IMR-90 (cell line): ENCODE results near the gene UCP3. TPM values are rescaled to one million over a fixed set of nuclear protein-coding genes. Genes with fewer than 3 reads are reported as not detected.

Experiments
- ATAC-seq: fragments of 200-7000 bp; cut with Tn5 transposase; 2 replicates; pipeline ENCODE4 v1.9.1; 2020; ENCODE audit warnings: low read depth, mild to moderate bottlenecking, moderate library complexity
- BruUV-seq: library from RNA; stranded (reverse); fragments of 400-500 nt; replicated peaks from 2 replicates; lab custom pipeline; 2021; lab: Mats Ljungman, UMichigan
- CTCF ChIA-PET: fragments of 300-600 bp; formaldehyde crosslinking; extraction: SDS; loops from one replicate; lab custom pipeline; 2021; ENCODE audit warnings: antibody characterized with exemption; lab: Yijun Ruan, JAX
- POLR2A ChIA-PET: fragments of 300-600 bp; sonication (Branson Sonifier 250); formaldehyde crosslinking; loops from one replicate; lab custom pipeline; 2022; ENCODE audit warnings: antibody characterized with exemption; ENCODE audit not compliant: unreplicated experiment; lab: Charles Lee
- DNase-seq: peaks from one replicate; pipeline ENCODE4 v3.0.0; 2013
- H2AFZ ChIP-seq: replicated peaks from 2 replicates; pipeline ENCODE3; 2013; ENCODE audit warnings: low read length, mild to moderate bottlenecking; ENCODE audit not compliant: poor library complexity
- H2AK5ac ChIP-seq: 2 replicates; pipeline ENCODE4 v1.6.1; 2013; ENCODE audit warnings: low read depth, low read length, inconsistent platforms
- H2AK9ac ChIP-seq: replicated peaks from 2 replicates; pipeline ENCODE3; 2013; ENCODE audit warnings: mild to moderate bottlenecking, low read depth, low read length, moderate library complexity; ENCODE audit not compliant: poor library complexity
- H2BK120ac ChIP-seq: 2 replicates; pipeline ENCODE4 v1.6.1; 2013; ENCODE audit warnings: low read depth, low read length, inconsistent platforms
- H2BK15ac ChIP-seq: 3 replicates; pipeline ENCODE4 v1.6.1; 2013; ENCODE audit warnings: low read depth, low read length, inconsistent platforms
- H2BK20ac ChIP-seq: 2 replicates; pipeline ENCODE4 v1.6.1; 2013; ENCODE audit warnings: low read depth, mild to moderate bottlenecking, inconsistent platforms, low read length, moderate library complexity
- H2BK5ac ChIP-seq: 2 replicates; pipeline ENCODE4 v1.6.1; 2013; ENCODE audit warnings: mild to moderate bottlenecking, low read depth, low read length, inconsistent platforms; ENCODE audit not compliant: poor library complexity, severe bottlenecking
- H3K14ac ChIP-seq: replicated peaks from 2 replicates; pipeline ENCODE4 v1.6.1; 2013; ENCODE audit warnings: low read depth, low read length, inconsistent platforms
- H3K18ac ChIP-seq: 2 replicates; pipeline ENCODE4 v1.6.1; 2013; ENCODE audit warnings: low read depth, low read length, control low read depth
- H3K23ac ChIP-seq: 2 replicates; pipeline ENCODE4 v1.6.1; 2013; ENCODE audit warnings: low read depth, low read length, inconsistent platforms
- H3K27ac ChIP-seq: 2 replicates; pipeline ENCODE4 v1.5.1; 2013; ENCODE audit warnings: mild to moderate bottlenecking, control low read depth, low read length; ENCODE audit not compliant: insufficient read depth
- H3K27me3 ChIP-seq: 2 replicates; pipeline ENCODE4 v1.6.1; 2013; ENCODE audit warnings: low read length; ENCODE audit not compliant: control insufficient read depth, insufficient read depth
- H3K36me3 ChIP-seq: 2 replicates; pipeline ENCODE4 v1.6.1; 2013; ENCODE audit warnings: low read length, mixed read lengths; ENCODE audit not compliant: control insufficient read depth, insufficient read depth
- H3K4ac ChIP-seq: 2 replicates; pipeline ENCODE4 v1.6.1; 2013; ENCODE audit warnings: low read depth, low read length, inconsistent platforms
- H3K4me1 ChIP-seq: 2 replicates; pipeline ENCODE4 v1.6.1; 2013; ENCODE audit warnings: low read length, mixed read lengths; ENCODE audit not compliant: control insufficient read depth, insufficient read depth
- H3K4me2 ChIP-seq: 2 replicates; pipeline ENCODE4 v1.6.1; 2013; ENCODE audit warnings: low read depth, mild to moderate bottlenecking, control low read depth, low read length, moderate library complexity
- H3K4me3 ChIP-seq: 2 replicates; pipeline ENCODE4 v1.5.1; 2013; ENCODE audit warnings: low read depth, mild to moderate bottlenecking, control low read depth, low read length, moderate library complexity; ENCODE audit not compliant: insufficient read depth
- H3K56ac ChIP-seq: 2 replicates; pipeline ENCODE4 v1.6.1; 2013; ENCODE audit warnings: low read length, inconsistent platforms; ENCODE audit not compliant: insufficient read depth; ENCODE audit errors: extremely low read depth
- H3K79me1 ChIP-seq, 2 experiments: 2 replicates each; pipeline ENCODE4 v1.6.1; 2013; ENCODE audit warnings: low read length in 2 of 2, inconsistent platforms in 1 of 2, low read depth in 1 of 2
- H3K9ac ChIP-seq: 2 replicates; pipeline ENCODE4 v1.6.1; 2013; ENCODE audit warnings: low read depth, low read length, control low read depth
- H3K9me1 ChIP-seq: 2 replicates; pipeline ENCODE4 v1.6.1; 2013; ENCODE audit warnings: low read length, inconsistent platforms; ENCODE audit not compliant: insufficient read depth
- H3K9me3 ChIP-seq: 2 replicates; pipeline ENCODE4 v1.6.1; 2013; ENCODE audit warnings: low read length; ENCODE audit not compliant: control insufficient read depth, insufficient read depth
- H4K20me1 ChIP-seq: 2 replicates; pipeline ENCODE4 v1.6.1; 2013; ENCODE audit warnings: low read length, inconsistent platforms; ENCODE audit not compliant: insufficient read depth
- H4K5ac ChIP-seq: 2 replicates; pipeline ENCODE4 v1.6.1; 2013; ENCODE audit warnings: mild to moderate bottlenecking, low read depth, low read length, control low read depth
- H4K8ac ChIP-seq, 2 experiments: 2 replicates each; pipeline ENCODE4 v1.6.1; 2013; ENCODE audit warnings: low read depth in 2 of 2, low read length in 2 of 2, control low read depth in 1 of 2, inconsistent platforms in 1 of 2
- H4K91ac ChIP-seq: 2 replicates; pipeline ENCODE4 v1.6.1; 2013; ENCODE audit warnings: low read depth, low read length, inconsistent platforms; ENCODE audit not compliant: insufficient read depth
- NFE2L2 ChIP-seq: fragments of 150-350 bp; IDR thresholded peaks from 2 replicates; pipeline ENCODE4 v1.6.1; 2016; ENCODE audit warnings: low read depth, mild to moderate bottlenecking, low read length
- WGBS, 2 experiments: methylation state at CpG; one replicate each; pipeline versions ENCODE4 v1.1.5 to v1.1.7; 2013; ENCODE audit warnings: missing lambda C conversion rate in 2 of 2; ENCODE audit not compliant: insufficient read length in 1 of 2; ENCODE audit errors: extremely low coverage in 2 of 2; 5-methylcytosine and 5-hydroxymethylcytosine counted together
- dilution Hi-C: fragments of 300-500 bp; cut with HindIII; formaldehyde crosslinking; loops from one replicate; pipeline ENCODE4 v1.14.3; 2018; ENCODE audit warnings: low sequenced_read_pairs; ENCODE audit not compliant: unreplicated experiment
- in situ Hi-C: fragments of 300-500 bp; cut with MboI; formaldehyde crosslinking; loops from 3 replicates; pipeline ENCODE4 v1.14.3; 2019; ENCODE audit warnings: low sequenced_read_pairs, inconsistent platforms, mixed read lengths
- intact Hi-C: fragments of 100-400 bp; cut with micrococcal nuclease; formaldehyde crosslinking; loops from 2 replicates; pipeline ENCODE4 v1.10.0; 2022
- polyA plus RNA-seq, 3 experiments: library from polyadenylated mRNA; depleted of rRNA; stranded (reverse); fragments of >200 nt; gene quantifications; 2 replicates each; pipeline ENCODE4 v1.2.3, GENCODE V29; 2012; ENCODE audit warnings: low replicate concordance in 1 of 3
- total RNA-seq: library from RNA; depleted of rRNA; stranded (reverse); fragments of >200 nt; gene quantifications from 2 replicates; pipeline ENCODE4 v1.2.3, GENCODE V29; 2012

UCP3 gene
- total and polyA plus RNA-seq, 2 of the 4 experiments (the other 2 are of a cell fraction), result under 0.01 to 0.80 TPM

GRCh38 chr11:73969091-73969490 is 39.8 kb downstream of the UCP3 start:
- DNase-seq (no peak), ATAC-seq (no peak)
- Histone ChIP-seq H2BK5ac (no peak overlapping the region), H3K27ac (no peak overlapping the region), H2AFZ (no peak overlapping the region), H2AK9ac (no peak overlapping the region), H3K9me1 (no peaks in the 10 kb centered on the region), H3K36me3 (no peaks in the 10 kb centered on the region), H3K4me3 (no peak overlapping the region), H2BK20ac (no peak overlapping the region), H3K27me3 (no peaks in the 10 kb centered on the region), H2AK5ac (no peak overlapping the region), H3K56ac (no peak overlapping the region), H3K14ac (no peak overlapping the region), H2BK15ac (no peak overlapping the region), H3K9me3 (no peaks in the 10 kb centered on the region), H4K5ac (no peak overlapping the region), H4K20me1 (no peaks in the 10 kb centered on the region), H4K91ac (no peak overlapping the region), H3K4me2 (no peak overlapping the region), H3K9ac (no peak overlapping the region), H3K4me1 (no peaks in the 10 kb centered on the region), H3K18ac (no peak overlapping the region), H3K23ac (no peak overlapping the region), H2BK120ac (no peak overlapping the region), H4K8ac (no peak overlapping the region), H3K4ac (no peak overlapping the region), H3K79me1 (no peaks in the 10 kb centered on the region)
- in situ Hi-C loops, result loop anchor here (10.0 kb wide), 1 partner anchor 476 kb away; no protein-coding TSS in a partner anchor
- ChIA-PET CTCF (no interaction called here), POLR2A (no interaction called here)
- TF ChIP-seq NFE2L2, result no peak
- intact Hi-C loops, result no loop called here
- BruUV-seq, result no TSS peak
- no CpG with 5 or more reads among the region's 2 CpGs for WGBS, 2 experiments
- dilution Hi-C loops, result no loop called here
